Endothelial cell (in vitro differentiated cells): ENCODE measurements around the gene ASB14. TPM values are rescaled to one million over a fixed set of nuclear protein-coding genes. Genes with fewer than 3 reads are reported as not detected.

Experiments used
- DNase-seq: peaks from one replicate; pipeline ENCODE4 v3.0.0; 2021; ENCODE audit warnings: low spot score
- H3K27ac Mint-ChIP-seq: one replicate; pipeline ENCODE4 v1.8.0; 2021; ENCODE audit warnings: mixed read lengths, inconsistent platforms; ENCODE audit not compliant: unreplicated experiment
- H3K27me3 Mint-ChIP-seq: one replicate; pipeline ENCODE4 v1.8.0; 2021; ENCODE audit warnings: mild to moderate bottlenecking, moderate library complexity, mixed read lengths, inconsistent platforms; ENCODE audit not compliant: unreplicated experiment
- H3K36me3 Mint-ChIP-seq: one replicate; pipeline ENCODE4 v1.8.0; 2021; ENCODE audit warnings: mild to moderate bottlenecking, low read depth, mixed read lengths, inconsistent platforms; ENCODE audit not compliant: unreplicated experiment
- H3K4me1 Mint-ChIP-seq: one replicate; pipeline ENCODE4 v1.8.0; 2021; ENCODE audit warnings: mild to moderate bottlenecking, mixed read lengths, inconsistent platforms; ENCODE audit not compliant: unreplicated experiment
- H3K4me3 Mint-ChIP-seq: one replicate; pipeline ENCODE4 v1.8.0; 2021; ENCODE audit warnings: mild to moderate bottlenecking, mixed read lengths, inconsistent platforms; ENCODE audit not compliant: unreplicated experiment
- H3K9me3 Mint-ChIP-seq: one replicate; pipeline ENCODE4 v1.8.0; 2021; ENCODE audit warnings: mixed read lengths, inconsistent platforms; ENCODE audit not compliant: unreplicated experiment
- total RNA-seq: library from RNA; stranded (reverse); fragmentation: NEBNext Ultra II Directional; extraction: Animal tissue kit (Norgen Biotek cat#: 25700); gene quantifications from one replicate; pipeline ENCODE4 v1.2.1, GENCODE V29; 2021; ENCODE audit not compliant: unreplicated experiment
- TF ChIP-seq, protein P1 (sequence below): fragments of 200-600 bp; sonication (generic); IDR thresholded peaks from one replicate; pipeline ENCODE4 v1.5.0; 2021; ENCODE audit warnings: antibody characterized with exemption; ENCODE audit not compliant: unreplicated experiment

Gene ASB14
- total RNA-seq, 1 donor from 2014 or later: not detected

DNA sequence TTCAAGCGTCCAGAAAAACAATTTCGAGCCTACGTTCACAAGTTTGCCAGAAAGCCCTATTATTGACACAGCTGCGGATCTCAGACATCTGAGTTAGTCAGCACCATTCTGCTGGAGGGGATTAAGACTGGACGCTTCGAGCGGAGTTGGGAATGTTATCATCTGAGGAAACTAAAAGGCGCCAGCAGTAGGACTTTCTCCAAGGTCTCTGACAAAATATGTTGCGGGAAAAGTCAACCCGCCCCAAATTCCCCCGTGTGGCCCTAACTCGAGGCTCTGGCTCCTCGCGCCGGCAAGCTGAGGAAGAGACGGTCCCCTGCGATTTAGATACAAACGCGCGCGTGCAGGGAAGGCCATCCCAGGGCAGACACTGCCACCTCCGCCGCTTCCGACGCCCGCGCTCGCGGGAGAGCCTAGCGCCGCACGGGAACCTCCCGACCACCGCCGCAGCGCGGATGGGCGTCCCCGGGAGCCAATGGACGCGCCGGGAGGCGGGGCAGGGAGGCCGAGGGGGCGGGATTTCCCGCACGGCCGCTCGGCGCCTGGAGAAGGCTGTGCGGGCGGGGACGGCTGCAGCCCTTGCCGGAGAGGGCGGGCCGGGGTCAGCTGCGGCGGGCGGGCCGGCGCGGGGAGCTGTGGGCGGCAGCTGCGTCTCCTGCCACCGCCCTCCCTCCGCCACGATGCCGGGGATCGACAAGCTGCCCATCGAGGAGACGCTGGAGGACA is 65.1 kb downstream of the ASB14 start, which contains the start of gene APPL1:
TSS of gene APPL1 (plus strand) at position 526 of the 726 bp plus-strand sequence. CDS start at position 681, 155 bp downstream.
- Mint-ChIP-seq H3K27ac (peak within 1 kb of the TSS; percentile 81), H3K4me1 (peaks cover 4% of the 10 kb centered on the region), H3K9me3 (no peaks in the 10 kb centered on the region), H3K27me3 (peaks cover 3% of the 10 kb centered on the region), H3K4me3 (peak within 1 kb of the TSS; percentile 94), H3K36me3 (peaks cover 7% of the 10 kb centered on the region)
- peak; percentile 99 for DNase-seq
- TF ChIP-seq, protein P1, sequence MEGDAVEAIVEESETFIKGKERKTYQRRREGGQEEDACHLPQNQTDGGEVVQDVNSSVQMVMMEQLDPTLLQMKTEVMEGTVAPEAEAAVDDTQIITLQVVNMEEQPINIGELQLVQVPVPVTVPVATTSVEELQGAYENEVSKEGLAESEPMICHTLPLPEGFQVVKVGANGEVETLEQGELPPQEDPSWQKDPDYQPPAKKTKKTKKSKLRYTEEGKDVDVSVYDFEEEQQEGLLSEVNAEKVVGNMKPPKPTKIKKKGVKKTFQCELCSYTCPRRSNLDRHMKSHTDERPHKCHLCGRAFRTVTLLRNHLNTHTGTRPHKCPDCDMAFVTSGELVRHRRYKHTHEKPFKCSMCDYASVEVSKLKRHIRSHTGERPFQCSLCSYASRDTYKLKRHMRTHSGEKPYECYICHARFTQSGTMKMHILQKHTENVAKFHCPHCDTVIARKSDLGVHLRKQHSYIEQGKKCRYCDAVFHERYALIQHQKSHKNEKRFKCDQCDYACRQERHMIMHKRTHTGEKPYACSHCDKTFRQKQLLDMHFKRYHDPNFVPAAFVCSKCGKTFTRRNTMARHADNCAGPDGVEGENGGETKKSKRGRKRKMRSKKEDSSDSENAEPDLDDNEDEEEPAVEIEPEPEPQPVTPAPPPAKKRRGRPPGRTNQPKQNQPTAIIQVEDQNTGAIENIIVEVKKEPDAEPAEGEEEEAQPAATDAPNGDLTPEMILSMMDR: no peak

DNA sequence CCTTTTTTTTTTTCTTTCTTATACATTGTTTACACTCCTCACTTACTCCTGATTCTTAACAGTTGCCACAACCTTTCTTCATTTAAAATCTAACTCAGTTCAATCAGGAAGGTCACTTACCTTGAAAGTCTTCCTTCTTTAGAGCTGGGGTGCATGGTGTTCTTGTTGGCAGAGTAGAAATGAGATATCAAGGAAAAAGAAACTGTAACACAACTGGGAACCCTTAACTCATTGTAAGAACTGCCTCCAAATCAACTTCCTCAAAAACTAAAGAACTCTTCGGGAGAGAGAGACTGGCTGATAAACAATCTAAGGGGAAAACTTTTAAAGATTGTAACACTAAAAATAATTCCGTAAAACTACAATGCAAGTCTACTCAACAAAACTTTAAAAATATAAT is 66.3 kb downstream of the ASB14 start:
- TF ChIP-seq, protein P1: no peak
- Mint-ChIP-seq H3K36me3 (peaks cover 7% of the 10 kb centered on the region), H3K4me1 (peaks cover 4% of the 10 kb centered on the region), H3K27ac (no peak overlapping the region), H3K9me3 (no peaks in the 10 kb centered on the region), H3K4me3 (no peak overlapping the region), H3K27me3 (peaks cover 3% of the 10 kb centered on the region)
- DNase-seq: no peak

DNA sequence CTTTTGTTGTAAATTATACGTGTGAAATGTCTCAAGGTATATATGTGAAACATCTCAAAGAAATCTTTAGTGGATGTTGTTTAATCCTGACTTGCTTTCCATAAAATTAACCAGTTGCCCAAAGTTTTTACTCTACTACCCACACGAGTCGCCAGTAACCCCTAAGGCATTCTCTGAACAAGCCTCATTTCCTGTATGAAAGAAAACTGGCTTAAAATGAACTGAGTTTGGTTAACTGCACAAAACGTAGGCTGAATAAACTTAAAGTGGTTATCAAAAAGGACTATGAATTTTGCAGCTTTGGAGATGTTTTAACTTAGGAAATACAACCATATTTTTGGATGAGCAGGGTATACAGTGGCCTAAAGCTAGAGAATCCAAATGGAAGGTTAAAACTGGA is 67.6 kb downstream of the ASB14 start:
- H3K27ac Mint-ChIP-seq: no peak overlapping the region
- DNase-seq: no peak
- peaks cover 4% of the 10 kb centered on the region for H3K4me1 Mint-ChIP-seq
- peaks cover 3% of the 10 kb centered on the region for H3K27me3 Mint-ChIP-seq
- H3K9me3 Mint-ChIP-seq: no peaks in the 10 kb centered on the region
- TF ChIP-seq, protein P1: no peak
- H3K4me3 Mint-ChIP-seq: no peak overlapping the region
- peaks cover 7% of the 10 kb centered on the region for H3K36me3 Mint-ChIP-seq

DNA sequence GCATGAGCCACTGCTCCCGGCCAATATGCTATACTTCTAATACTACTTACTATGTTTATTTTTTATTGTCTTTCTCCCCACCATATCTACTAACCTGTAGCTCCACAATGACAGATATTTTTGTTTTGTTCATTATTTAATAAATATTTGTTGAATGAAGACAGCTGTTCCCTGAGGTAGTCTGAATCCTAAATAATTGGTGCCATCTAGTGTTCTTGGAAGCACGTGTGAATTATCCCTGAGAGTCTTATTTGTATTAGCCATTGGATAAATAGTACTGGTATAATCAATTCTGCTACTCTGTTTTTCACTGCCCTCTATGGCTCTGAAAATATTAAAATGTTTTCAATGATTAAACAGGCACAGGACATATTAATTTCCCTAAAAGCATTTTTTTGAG is 70.6 kb downstream of the ASB14 start:
- H3K9me3 Mint-ChIP-seq: no peaks in the 10 kb centered on the region
- no peak overlapping the region for H3K27ac Mint-ChIP-seq
- no peaks in the 10 kb centered on the region for H3K27me3 Mint-ChIP-seq
- no peaks in the 10 kb centered on the region for H3K36me3 Mint-ChIP-seq
- TF ChIP-seq, protein P1: peak; percentile 18
- peaks cover under 1% of the 10 kb centered on the region for H3K4me1 Mint-ChIP-seq
- no peak overlapping the region for H3K4me3 Mint-ChIP-seq
- no peak for DNase-seq

Other genes starting within 250 kb of the ASB14 start
- gene SPATA12, start 232.0 kb downstream of the ASB14 start, total RNA-seq: 0.15 TPM
- gene IL17RD, start 127.3 kb downstream of the ASB14 start, total RNA-seq: 10.7 TPM
- 1.6 TPM for gene HESX1, start 92.7 kb downstream of the ASB14 start, total RNA-seq
- gene APPL1, start 65.0 kb downstream of the ASB14 start, total RNA-seq: 25.9 TPM